NOMO-1 (cell line): ENCODE results near the gene ACOX3.

Experiments used
- DNase-seq, 2 experiments: peaks; one replicate each; lab custom pipeline; 2025; ENCODE audit not compliant: unreplicated experiment in 2 of 2; lab: John Stamatoyannopoulos, UW

ACOX3 gene

GRCh38 chr4:8328456-8328855, 112.1 kb downstream of the ACOX3 start:
- no peak for DNase-seq

GRCh38 chr4:8326206-8326605, 114.3 kb downstream of the ACOX3 start:
- DNase-seq: no peak

GRCh38 chr4:8325291-8325973, 115.1 kb downstream of the ACOX3 start:
- no peak for DNase-seq

DNA sequence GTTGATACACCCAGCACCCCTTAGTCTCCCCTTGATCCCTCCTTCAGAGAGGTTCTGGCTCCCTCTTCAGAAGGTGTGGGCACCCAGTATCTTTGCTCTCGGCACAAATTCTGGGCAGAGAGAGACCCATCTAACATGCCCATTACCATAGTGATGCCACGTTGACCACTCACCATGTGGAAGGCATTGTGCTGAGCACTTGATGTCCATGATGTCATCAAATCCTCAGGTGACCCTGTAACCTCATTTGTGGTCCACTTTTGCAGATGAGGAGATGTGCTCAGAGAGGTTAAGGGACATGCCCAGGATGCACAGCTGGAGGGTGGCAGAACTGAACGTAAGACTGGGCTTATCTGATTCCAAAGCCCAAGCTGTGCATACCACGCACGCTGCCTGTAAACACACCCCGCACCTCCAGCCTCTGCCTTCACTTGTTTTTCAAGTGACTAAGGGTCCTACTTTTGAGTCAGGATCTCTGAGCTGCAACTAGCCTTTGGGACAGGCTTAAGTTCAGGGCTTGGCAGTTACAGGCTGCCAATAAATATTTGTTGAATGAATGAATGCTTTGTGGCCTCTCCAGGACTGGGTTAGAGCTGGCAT, 115.8 kb downstream of the ACOX3 start:
- DNase-seq: no peak

- DNase-seq: no peak
These were observed 116.5 kb downstream of the ACOX3 start for GRCh38 chr4:8323947-8324555.

- no peak for DNase-seq
These were observed 117.5 kb downstream of the ACOX3 start for GRCh38 chr4:8322794-8323704.

GRCh38 chr4:8321771-8322170, 118.8 kb downstream of the ACOX3 start:
- DNase-seq: no peak

DNA sequence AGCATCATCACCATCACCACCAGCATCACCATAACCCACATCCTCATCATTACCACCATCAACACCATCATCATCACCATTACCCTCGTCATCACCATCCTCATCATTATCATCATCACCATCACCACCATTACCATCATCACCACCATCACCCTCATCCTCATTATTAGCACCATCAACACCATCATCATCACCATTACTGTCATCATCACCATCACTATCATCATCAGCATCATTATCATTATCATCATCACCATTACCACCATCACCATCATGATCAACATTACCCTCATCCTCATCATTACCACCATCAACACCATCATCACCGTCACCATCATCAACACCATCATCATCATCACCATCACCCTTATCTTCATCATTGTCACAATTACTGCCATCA, 119.3 kb downstream of the ACOX3 start:
- DNase-seq: no peak

DNA sequence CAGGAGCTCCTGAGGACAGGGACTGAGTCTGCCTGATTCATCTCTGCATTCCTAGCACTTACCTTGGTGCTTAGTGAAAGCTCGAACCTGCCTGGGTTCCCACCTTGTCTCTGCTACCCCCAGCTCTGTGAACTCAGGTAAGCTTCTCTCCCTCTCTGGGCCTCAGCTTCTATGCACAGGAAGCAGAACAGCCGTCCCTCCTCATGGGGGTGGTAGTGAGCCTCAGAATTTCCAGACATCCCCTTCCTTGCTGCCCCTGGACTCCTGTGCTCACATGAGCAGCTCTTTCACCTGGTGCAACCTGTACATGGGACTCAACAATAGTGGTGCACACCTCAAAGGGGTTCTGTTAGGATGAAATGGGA, 120.2 kb downstream of the ACOX3 start:
- no peak for DNase-seq

DNA sequence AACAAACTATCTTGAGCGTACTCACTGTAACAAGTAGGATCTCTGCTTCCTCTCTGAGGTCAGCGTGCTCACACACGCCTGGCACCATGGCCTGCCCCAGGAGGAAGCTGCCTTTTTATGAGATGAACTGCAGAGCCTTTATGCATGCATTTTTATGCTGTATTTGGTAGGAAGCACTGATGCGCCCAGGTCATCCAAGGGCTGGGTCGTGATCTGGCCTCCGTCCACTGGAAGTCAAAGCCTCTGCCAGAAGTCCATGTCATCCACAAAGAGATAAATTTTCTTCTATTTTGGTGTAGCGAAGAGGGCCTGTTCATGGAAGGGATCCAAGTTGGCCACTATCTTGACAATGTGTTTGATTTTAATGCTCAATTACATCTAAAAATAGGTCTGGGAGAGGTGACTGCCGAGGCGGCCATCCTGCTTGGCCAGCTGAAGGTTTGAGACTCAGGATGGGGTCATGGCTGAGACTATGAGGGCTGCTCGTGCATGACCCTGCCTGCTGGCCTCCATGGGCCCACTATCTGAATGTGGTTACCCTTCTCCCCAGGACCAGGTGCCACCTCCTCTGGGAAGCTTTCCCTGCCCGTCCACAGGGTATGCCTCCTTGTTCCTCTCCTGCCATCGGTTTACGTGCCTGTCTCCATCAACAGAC, 120.7 kb downstream of the ACOX3 start:
- peak; percentile 46 to 47 for DNase-seq

GRCh38 chr4:8319061-8319460, 121.5 kb downstream of the ACOX3 start:
- DNase-seq: no peak

- DNase-seq: no peak
These were observed 122.0 kb downstream of the ACOX3 start for GRCh38 chr4:8318509-8318908.

DNA sequence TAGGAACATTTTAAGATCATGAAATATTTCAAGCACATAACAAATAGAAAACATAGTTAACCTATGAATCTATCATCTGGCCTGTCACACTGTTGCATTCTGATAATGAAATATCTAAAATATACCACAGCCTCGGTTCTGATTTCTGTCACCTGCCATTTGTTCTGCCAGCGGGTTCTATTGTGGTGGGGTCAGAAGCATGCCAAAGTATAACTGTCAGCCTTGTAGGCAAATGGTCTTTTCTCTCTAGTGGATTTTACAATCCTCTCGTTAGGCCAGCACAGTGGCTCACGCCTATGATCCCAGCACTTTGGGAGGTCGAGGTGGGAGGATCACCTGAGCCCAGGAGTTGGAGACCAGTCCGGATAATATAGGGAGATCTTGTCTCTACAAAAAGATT, 123.0 kb downstream of the ACOX3 start:
- no peak for DNase-seq

GRCh38 chr4:8316911-8317351, 123.6 kb downstream of the ACOX3 start:
- no peak for DNase-seq
